Stimulated activated CD8-positive, alpha-beta memory T cell treated with anti-CD3 and anti-CD28 coated beads, Interleukin-4, amount 100 ng/mL, for 1 hour (primary cell): ENCODE results near the gene KCMF1.

Experiments
- DNase-seq, 2 donors: peaks; one replicate each; pipeline ENCODE4 v3.0.0-alpha.2; 2020; ENCODE audit warnings: low read depth in 2 of 2, low spot score in 1 of 2

Gene KCMF1

GRCh38 chr2:85076618-85077274 lies 105.8 kb downstream of the KCMF1 start:
- no peak for DNase-seq

- no peak for DNase-seq
Measured at GRCh38 chr2:85077859-85078419, 107.0 kb downstream of the KCMF1 start.

- DNase-seq: no peak
Measured at GRCh38 chr2:85078536-85078935, 107.6 kb downstream of the KCMF1 start.

GRCh38 chr2:85083092-85083491 lies 112.1 kb downstream of the KCMF1 start:
- DNase-seq: no peak

- no peak for DNase-seq
Measured at GRCh38 chr2:85085563-85085962, 114.6 kb downstream of the KCMF1 start.

GRCh38 chr2:85087541-85087940 lies 116.6 kb downstream of the KCMF1 start:
- DNase-seq: no peak

- DNase-seq: no peak
Measured at GRCh38 chr2:85088921-85089320, 118.0 kb downstream of the KCMF1 start.

GRCh38 chr2:85089585-85089984 lies 118.6 kb downstream of the KCMF1 start:
- no peak for DNase-seq

GRCh38 chr2:85091838-85092237 lies 120.9 kb downstream of the KCMF1 start:
- DNase-seq: no peak

- no peak for DNase-seq
Measured at GRCh38 chr2:85095094-85095493, 124.1 kb downstream of the KCMF1 start.

- DNase-seq: no peak
Measured at GRCh38 chr2:85096616-85097015, 125.7 kb downstream of the KCMF1 start.

GRCh38 chr2:85104228-85104627 lies 133.3 kb downstream of the KCMF1 start:
- no peak for DNase-seq

- DNase-seq: no peak
Measured at GRCh38 chr2:85106489-85107180, 135.7 kb downstream of the KCMF1 start.
